ENCODE data around the gene N4BP3.

N4BP3 gene

GRCh38 chr5:178104492-178104891, 8.8 kb upstream of the N4BP3 start:
- DNase-seq: peak; percentile 19

- no peak for DNase-seq
These were observed 7.2 kb upstream of the N4BP3 start for GRCh38 chr5:178106086-178106485.

- no peak for DNase-seq
These were observed 6.6 kb upstream of the N4BP3 start for GRCh38 chr5:178106556-178107239.

GRCh38 chr5:178107756-178108310, 5.5 kb upstream of the N4BP3 start:
- no peak for DNase-seq

GRCh38 chr5:178108446-178108845, 4.9 kb upstream of the N4BP3 start:
- DNase-seq: no peak

- no peak for DNase-seq
These were observed 4.4 kb upstream of the N4BP3 start for GRCh38 chr5:178108966-178109365.

GRCh38 chr5:178110511-178110910, 2.8 kb upstream of the N4BP3 start:
- DNase-seq: no peak

GRCh38 chr5:178111925-178112324, 1.4 kb upstream of the N4BP3 start:
- DNase-seq: no peak

GRCh38 chr5:178112545-178112944, 787 bp upstream of the N4BP3 start:
- no peak for DNase-seq

- DNase-seq: peak; percentile 49
These were observed 551 bp downstream of the N4BP3 start for GRCh38 chr5:178113841-178114324.

GRCh38 chr5:178114325-178115135, 1.2 kb downstream of the N4BP3 start:
- peak; percentile 59 for DNase-seq

- peak; percentile 39 for DNase-seq
These were observed 1.9 kb downstream of the N4BP3 start for GRCh38 chr5:178115136-178115813.

GRCh38 chr5:178115814-178116142, 2.4 kb downstream of the N4BP3 start:
- no peak for DNase-seq

GRCh38 chr5:178116143-178116885, 3.0 kb downstream of the N4BP3 start:
- DNase-seq: peak; percentile 68

GRCh38 chr5:178117923-178118701, 4.8 kb downstream of the N4BP3 start:
- DNase-seq: no peak

- no peak for DNase-seq
These were observed 6.7 kb downstream of the N4BP3 start for GRCh38 chr5:178119915-178120606.

- DNase-seq: peak; percentile 83
These were observed 7.5 kb downstream of the N4BP3 start for GRCh38 chr5:178120607-178121357.

GRCh38 chr5:178121391-178122276, 8.3 kb downstream of the N4BP3 start:
- DNase-seq: no peak

- DNase-seq: no peak
These were observed 9.0 kb downstream of the N4BP3 start for GRCh38 chr5:178122346-178122745.
